Mucosa of descending colon (tissue), 3 donors: ENCODE data around the gene DACT1. TPM values are rescaled to one million over a fixed set of nuclear protein-coding genes. Genes with fewer than 3 reads are reported as not detected.

Experiments
- ATAC-seq: fragments of 200-7000 bp; cut with Tn5 transposase; one replicate; pipeline ENCODE4 v1.9.1; 2020; ENCODE audit warnings: mild to moderate bottlenecking, moderate library complexity
- DNase-seq, 3 donors: peaks; one replicate each; pipeline ENCODE4 v3.0.0-alpha.2; 2020
- H3K36me3 ChIP-seq: fragments of 200-600 bp; one replicate; pipeline ENCODE4 v1.8.0; 2021; ENCODE audit warnings: low read depth, mild to moderate bottlenecking
- H3K4me1 ChIP-seq: fragments of 200-600 bp; one replicate; pipeline ENCODE4 v1.8.0; 2021; ENCODE audit warnings: low read depth, mild to moderate bottlenecking
- H3K4me3 ChIP-seq: fragments of 200-600 bp; one replicate; pipeline ENCODE4 v1.8.0; 2021; ENCODE audit warnings: mild to moderate bottlenecking
- H3K9me3 ChIP-seq: fragments of 200-600 bp; one replicate; pipeline ENCODE4 v1.8.0; 2021; ENCODE audit warnings: mild to moderate bottlenecking
- intact Hi-C, 2 donors: fragments of 100-400 bp; cut with DNase I in 1 of 2; cut with micrococcal nuclease in 1 of 2; formaldehyde crosslinking; loops; one replicate each; pipeline versions ENCODE4 v1.11.0 to v1.11.1; 2022; cut with DNase I, micrococcal nuclease
- total RNA-seq, 3 donors: library from RNA; stranded (reverse); fragmentation: NEBNext Ultra II Directional in 2 of 3; extraction: Animal tissue kit (Norgen Biotek cat#: 25700) in 2 of 3; gene quantifications; one replicate each; pipeline versions ENCODE4 v1.2.1 to v1.2.4, GENCODE V29; 2021 to 2023
- TF ChIP-seq, protein P1 (sequence below): fragments of 200-600 bp; IDR thresholded peaks from one replicate; pipeline ENCODE4 v1.8.0; 2022; ENCODE audit warnings: antibody characterized with exemption, mild to moderate bottlenecking
- donor health status: DM: no; HTN: no; CAD: no; lungs with moderate emphysema.
- donor health status: DM: no; HTN: no; CAD: no.
- donor health status: DM: no; HTN: yes; CAD: no.

Gene DACT1
- total RNA-seq, 3 donors from 2014 or later, result 2.3 to 7.2 (median 3.0) TPM

DNA sequence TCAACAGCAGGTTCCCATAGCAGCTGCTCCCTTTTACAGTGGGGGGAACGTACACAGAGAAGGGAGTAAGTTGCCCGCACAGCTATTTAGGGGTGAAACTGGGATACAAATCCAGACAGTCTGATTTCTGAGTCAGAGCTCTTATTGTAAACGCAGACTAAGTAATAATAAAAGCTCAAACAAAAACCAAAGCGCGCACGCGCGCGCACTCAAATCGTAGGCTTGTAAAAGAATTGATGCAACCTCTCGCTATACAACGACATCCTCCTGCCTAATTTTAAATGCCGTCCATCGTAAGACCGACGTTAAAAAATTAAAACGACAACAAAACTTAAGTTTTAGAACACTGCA lies 747 bp upstream of the DACT1 start:
- Histone ChIP-seq H3K36me3 (no peaks in the 10 kb centered on the region), H3K4me3 (no peak overlapping the region), H3K4me1 (peaks cover 11% of the 10 kb centered on the region), H3K9me3 (no peaks in the 10 kb centered on the region)
- DNase-seq (peak in 2 of 3 donors; percentile 53 to 61), ATAC-seq (peak; percentile 24)
- intact Hi-C loops, result loop anchor here (5.0 to 10.0 kb wide), 2 partner anchors 190 to 418 kb away; no protein-coding TSS in a partner anchor
- TF ChIP-seq, protein P1, sequence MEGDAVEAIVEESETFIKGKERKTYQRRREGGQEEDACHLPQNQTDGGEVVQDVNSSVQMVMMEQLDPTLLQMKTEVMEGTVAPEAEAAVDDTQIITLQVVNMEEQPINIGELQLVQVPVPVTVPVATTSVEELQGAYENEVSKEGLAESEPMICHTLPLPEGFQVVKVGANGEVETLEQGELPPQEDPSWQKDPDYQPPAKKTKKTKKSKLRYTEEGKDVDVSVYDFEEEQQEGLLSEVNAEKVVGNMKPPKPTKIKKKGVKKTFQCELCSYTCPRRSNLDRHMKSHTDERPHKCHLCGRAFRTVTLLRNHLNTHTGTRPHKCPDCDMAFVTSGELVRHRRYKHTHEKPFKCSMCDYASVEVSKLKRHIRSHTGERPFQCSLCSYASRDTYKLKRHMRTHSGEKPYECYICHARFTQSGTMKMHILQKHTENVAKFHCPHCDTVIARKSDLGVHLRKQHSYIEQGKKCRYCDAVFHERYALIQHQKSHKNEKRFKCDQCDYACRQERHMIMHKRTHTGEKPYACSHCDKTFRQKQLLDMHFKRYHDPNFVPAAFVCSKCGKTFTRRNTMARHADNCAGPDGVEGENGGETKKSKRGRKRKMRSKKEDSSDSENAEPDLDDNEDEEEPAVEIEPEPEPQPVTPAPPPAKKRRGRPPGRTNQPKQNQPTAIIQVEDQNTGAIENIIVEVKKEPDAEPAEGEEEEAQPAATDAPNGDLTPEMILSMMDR, result no peak

DNA sequence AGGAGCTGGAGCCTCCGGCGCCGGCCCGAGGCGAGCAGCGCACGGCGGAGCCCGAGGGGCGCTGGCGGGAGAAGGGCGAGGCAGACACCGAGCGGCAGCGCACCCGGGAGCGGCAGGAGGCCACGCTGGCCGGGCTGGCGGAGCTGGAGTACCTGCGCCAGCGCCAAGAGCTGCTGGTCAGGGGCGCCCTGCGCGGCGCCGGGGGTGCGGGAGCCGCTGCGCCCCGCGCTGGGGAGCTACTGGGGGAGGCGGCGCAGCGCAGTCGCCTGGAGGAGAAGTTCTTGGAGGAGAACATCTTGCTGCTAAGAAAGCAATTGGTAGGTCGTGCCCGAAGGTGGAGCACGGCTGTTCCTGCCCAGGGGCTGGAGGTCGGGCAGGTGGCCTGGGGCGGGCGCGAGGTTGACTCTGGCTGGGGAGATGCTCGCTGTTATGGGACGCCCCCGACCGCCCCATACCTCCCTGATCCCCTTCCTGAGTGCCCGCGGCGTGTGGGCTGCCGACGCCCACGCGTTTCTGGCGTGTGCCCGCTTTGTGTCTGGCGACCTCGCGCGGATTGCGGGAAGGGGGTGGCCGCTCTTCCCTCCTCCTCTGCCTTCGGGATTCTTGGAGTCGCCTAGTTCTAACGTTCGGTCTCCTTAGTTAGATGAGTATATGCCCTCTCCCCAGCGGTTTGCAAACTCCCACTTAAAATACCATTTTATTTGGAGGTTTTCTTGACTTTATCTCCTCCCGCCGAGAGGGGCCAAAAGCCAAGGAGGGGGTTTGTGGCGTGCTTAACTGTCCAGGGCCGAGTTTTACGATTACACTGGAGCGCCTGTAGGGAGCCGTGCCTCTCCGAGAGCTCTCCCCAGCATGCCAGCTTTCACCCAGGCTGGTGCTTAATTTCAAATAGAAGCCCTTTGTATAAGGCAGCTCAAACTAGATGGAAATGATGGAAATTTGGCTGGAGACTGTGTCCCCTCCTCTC lies 752 bp downstream of the DACT1 start:
- Histone ChIP-seq H3K36me3 (no peaks in the 10 kb centered on the region), H3K4me1 (peaks cover 11% of the 10 kb centered on the region), H3K9me3 (no peaks in the 10 kb centered on the region), H3K4me3 (peak overlapping the region; percentile 34)
- peak; percentile 57 for ATAC-seq
- DNase-seq, result peak; percentile 15 to 54 (median 44)
- intact Hi-C loops, result loop anchor here (5.0 to 10.0 kb wide), 2 partner anchors 189 to 416 kb away; no protein-coding TSS in a partner anchor
- TF ChIP-seq, protein P1, result no peak

DNA sequence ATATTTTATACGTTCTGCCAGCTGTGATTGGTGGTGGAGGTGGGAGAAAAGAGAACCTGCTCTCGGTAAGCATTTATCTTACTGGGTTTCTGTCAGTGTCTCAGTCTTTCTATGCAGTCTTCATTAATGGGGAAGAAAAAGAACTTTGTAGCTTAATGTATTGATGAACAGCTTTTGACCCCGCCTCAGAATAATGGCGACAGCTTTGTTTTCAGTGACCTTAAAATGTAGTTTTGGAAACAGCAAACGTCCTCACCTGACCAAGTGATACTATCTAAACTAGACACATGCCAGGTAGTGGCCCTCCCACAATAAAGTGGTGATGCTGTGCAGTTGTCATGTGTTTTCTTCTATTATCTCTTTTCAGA lies 1.4 kb downstream of the DACT1 start:
- ATAC-seq, result no peak
- H3K4me1 ChIP-seq, result peaks cover 11% of the 10 kb centered on the region
- no peaks in the 10 kb centered on the region for H3K36me3 ChIP-seq
- intact Hi-C loops, result loop anchor here (5.0 to 10.0 kb wide), 2 partner anchors 188 to 416 kb away; no protein-coding TSS in a partner anchor
- no peaks in the 10 kb centered on the region for H3K9me3 ChIP-seq
- H3K4me3 ChIP-seq, result no peak overlapping the region
- no peak for DNase-seq
- TF ChIP-seq, protein P1, result no peak

DNA sequence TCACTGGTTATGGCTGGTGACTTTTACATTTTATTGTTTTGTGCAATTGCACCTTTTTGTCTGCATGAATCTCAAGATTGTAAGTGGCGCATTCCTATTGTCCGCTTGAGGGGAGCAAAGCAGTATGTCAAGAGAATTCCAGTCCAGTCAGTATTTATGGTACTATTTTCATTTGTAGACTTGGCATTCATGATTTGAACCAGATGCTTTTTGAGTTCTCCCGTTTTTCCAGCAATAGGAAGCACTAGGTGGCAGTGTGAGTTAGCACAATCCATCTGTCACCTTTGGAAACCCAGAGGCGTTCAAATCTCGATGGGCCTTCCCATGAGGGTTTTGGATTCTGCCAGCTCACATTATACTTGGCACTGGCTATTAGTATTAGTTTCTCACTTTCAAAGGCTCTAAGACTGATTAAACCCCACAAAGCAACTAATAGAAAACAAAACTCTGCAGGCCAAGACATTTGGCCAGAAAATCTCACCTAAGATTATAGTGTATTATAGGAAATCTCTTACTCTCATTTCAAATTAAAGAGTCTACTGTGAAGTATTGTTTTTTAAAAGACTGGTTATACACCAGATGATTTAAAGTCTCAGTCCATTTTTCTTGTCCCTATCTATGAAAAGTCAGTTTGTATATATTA lies 2.2 kb downstream of the DACT1 start:
- H3K4me3 ChIP-seq, result no peak overlapping the region
- ATAC-seq (peak; percentile 59), DNase-seq (peak in 1 of 3 donors; percentile 82)
- TF ChIP-seq, protein P1, result peak; percentile 22
- no peaks in the 10 kb centered on the region for H3K36me3 ChIP-seq
- intact Hi-C loops, result loop anchor here (5.0 to 10.0 kb wide), 2 partner anchors 187 to 415 kb away; no protein-coding TSS in a partner anchor
- no peaks in the 10 kb centered on the region for H3K9me3 ChIP-seq
- H3K4me1 ChIP-seq, result peaks cover 11% of the 10 kb centered on the region

DNA sequence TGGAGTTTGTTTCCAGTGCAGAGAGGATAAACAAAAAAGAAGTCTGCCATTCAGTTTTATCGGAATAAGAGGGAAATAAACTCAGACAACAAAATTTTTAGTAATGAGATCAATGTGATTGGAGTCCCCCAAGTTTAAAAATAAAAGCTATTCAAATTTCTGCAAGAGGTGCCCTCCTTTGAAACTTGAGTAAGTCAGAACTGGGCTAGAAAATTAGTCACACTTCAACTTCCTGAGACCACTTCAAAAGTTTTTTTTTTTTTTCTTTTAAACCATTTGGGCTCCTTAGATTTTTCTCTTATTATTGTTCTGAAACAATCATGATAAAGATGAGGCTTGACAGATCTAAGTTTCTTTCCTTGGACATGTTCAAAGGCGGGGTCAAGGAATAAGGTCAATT lies 3.2 kb downstream of the DACT1 start:
- DNase-seq (no peak), ATAC-seq (no peak)
- Histone ChIP-seq H3K9me3 (no peaks in the 10 kb centered on the region), H3K4me1 (peaks cover 11% of the 10 kb centered on the region), H3K4me3 (no peak overlapping the region), H3K36me3 (no peaks in the 10 kb centered on the region)
- intact Hi-C loops, result no loop called here
- TF ChIP-seq, protein P1, result no peak
